ENCODE measurements around the gene IL11. TPM values are rescaled to one million over a fixed set of nuclear protein-coding genes. Genes with fewer than 3 reads are reported as not detected.

The IL11 gene
- total RNA-seq, 1 donor from 2014 or later: 3.1 TPM

DNA sequence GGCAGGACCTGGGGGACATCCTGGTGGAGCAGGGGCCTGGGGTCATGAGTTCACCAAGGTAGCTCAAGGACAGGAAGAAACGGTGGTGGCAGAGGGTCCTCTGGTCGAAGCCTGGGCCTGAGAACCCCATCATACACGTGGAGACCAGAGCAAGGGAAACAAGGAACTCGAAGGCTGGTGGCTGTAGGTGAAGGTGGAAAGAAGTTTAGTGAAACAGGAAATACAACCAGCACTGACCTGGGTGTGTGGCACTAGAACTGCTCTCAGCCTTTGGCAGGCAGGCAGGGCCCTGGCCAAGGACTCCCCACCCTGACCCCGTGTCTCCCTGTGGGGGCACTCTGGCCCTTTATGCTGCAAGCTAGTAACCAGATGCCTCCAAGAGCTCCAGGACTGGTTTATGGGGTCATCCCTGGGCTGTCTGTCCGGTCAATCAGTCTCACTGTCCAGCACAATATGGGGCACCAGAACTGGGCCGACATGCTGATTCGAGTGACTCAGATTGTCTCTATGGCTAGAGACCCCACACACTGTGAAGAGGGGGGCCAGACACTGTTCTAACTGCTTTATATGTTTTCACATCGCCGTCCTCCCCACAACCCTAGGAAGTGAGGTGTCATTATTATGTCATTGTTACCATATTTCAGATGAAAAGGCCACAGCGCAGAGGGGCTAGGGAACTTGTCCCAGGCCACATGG, 19.5 kb downstream of the IL11 start:
- no peak for DNase-seq (ENCODE audit: low spot score)
- peaks cover 32% of the 10 kb centered on the region for H3K27me3 Mint-ChIP-seq (ENCODE audit: low read depth)
- no peak overlapping the region for H3K4me3 Mint-ChIP-seq (ENCODE audit: unreplicated experiment)
- H3K36me3 Mint-ChIP-seq (ENCODE audit: low read depth): no peaks in the 10 kb centered on the region
- TF ChIP-seq, protein P1, sequence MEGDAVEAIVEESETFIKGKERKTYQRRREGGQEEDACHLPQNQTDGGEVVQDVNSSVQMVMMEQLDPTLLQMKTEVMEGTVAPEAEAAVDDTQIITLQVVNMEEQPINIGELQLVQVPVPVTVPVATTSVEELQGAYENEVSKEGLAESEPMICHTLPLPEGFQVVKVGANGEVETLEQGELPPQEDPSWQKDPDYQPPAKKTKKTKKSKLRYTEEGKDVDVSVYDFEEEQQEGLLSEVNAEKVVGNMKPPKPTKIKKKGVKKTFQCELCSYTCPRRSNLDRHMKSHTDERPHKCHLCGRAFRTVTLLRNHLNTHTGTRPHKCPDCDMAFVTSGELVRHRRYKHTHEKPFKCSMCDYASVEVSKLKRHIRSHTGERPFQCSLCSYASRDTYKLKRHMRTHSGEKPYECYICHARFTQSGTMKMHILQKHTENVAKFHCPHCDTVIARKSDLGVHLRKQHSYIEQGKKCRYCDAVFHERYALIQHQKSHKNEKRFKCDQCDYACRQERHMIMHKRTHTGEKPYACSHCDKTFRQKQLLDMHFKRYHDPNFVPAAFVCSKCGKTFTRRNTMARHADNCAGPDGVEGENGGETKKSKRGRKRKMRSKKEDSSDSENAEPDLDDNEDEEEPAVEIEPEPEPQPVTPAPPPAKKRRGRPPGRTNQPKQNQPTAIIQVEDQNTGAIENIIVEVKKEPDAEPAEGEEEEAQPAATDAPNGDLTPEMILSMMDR (IDR thresholded peaks at IDR 0.05): no peak
- H3K9me3 Mint-ChIP-seq (ENCODE audit: low read depth): no peaks in the 10 kb centered on the region
- peaks cover 14% of the 10 kb centered on the region for H3K4me1 Mint-ChIP-seq (ENCODE audit: low read depth)
- no peak overlapping the region for H3K27ac Mint-ChIP-seq (ENCODE audit: unreplicated experiment)

DNA sequence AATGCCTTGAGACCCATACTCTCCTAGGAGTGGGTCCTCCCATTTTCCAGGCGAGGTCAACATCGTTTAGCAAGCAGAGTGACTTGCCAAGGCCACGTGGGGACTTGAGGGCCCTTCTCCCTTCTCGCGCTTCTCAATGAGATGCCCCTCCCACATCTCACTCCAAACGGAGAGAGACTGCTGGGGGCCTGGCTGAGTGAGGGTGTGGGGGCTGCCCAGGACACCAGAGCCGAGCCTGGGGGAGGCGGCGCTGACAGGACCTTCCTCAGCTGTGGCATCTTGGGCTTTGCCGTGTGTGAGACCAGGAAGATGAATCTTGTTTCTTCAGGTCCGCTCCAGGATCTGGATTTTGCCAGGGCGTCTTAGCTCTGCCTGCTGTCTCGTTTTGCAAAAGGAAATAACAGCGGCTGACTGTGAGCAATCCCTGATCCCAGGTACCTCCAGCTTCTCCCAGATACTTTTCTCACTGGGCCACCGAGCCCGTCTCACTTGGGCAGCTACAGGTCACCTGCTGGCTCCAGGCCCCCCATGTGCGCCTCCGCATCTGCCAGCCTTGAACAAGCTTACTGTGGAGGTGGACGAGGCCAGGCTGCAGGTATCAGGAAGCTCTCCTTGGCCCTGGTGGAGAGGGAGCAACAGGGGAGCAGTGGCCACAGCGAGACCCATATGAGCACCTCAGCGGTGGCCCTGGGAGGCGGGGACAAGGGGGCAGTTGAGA, 21.8 kb downstream of the IL11 start:
- no peaks in the 10 kb centered on the region for H3K36me3 Mint-ChIP-seq (ENCODE audit: low read depth)
- TF ChIP-seq, protein P1 (IDR thresholded peaks at IDR 0.05): no peak
- no peaks in the 10 kb centered on the region for H3K9me3 Mint-ChIP-seq (ENCODE audit: low read depth)
- H3K27me3 Mint-ChIP-seq (ENCODE audit: low read depth): peaks cover 27% of the 10 kb centered on the region
- DNase-seq (ENCODE audit: low spot score): no peak
- no peak overlapping the region for H3K4me3 Mint-ChIP-seq (ENCODE audit: unreplicated experiment)
- no peak overlapping the region for H3K27ac Mint-ChIP-seq (ENCODE audit: unreplicated experiment)
- peaks cover 25% of the 10 kb centered on the region for H3K4me1 Mint-ChIP-seq (ENCODE audit: low read depth)

DNA sequence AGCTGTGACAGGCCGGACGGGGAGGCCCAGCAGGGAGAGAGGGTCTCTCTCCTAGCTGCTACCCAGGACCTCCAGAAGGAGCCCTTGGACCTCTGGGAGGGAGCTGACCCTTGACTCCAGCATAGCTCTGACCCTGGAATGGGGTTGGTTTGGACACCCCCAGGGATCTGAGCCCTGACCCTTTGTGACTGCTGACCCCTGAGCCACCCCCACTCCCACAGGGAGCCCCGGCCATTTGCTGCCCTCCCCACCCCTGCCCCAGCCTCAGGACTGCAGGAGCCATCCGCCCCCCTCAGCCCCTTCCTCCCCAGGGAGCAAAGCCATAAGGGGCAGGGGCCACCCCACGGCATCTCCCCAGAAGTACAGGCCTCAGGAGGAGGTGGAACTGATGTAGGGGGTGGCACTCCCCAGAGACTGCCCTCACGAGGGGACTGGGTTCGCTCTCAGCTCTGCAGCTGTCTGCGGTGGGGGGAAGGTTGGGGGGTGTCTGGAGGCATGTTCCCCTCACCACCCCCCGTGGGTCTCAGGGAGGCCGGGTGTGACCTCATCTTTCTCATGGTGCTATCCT, 22.7 kb downstream of the IL11 start:
- DNase-seq (ENCODE audit: low spot score): no peak
- Mint-ChIP-seq H3K4me1 (ENCODE audit: low read depth) (peaks cover 16% of the 10 kb centered on the region), H3K27me3 (ENCODE audit: low read depth) (peaks cover 18% of the 10 kb centered on the region), H3K4me3 (ENCODE audit: unreplicated experiment) (no peak overlapping the region), H3K27ac (ENCODE audit: unreplicated experiment) (no peak overlapping the region), H3K36me3 (ENCODE audit: low read depth) (no peaks in the 10 kb centered on the region), H3K9me3 (ENCODE audit: low read depth) (no peaks in the 10 kb centered on the region)
- TF ChIP-seq, protein P1 (IDR thresholded peaks at IDR 0.05): no peak

DNA sequence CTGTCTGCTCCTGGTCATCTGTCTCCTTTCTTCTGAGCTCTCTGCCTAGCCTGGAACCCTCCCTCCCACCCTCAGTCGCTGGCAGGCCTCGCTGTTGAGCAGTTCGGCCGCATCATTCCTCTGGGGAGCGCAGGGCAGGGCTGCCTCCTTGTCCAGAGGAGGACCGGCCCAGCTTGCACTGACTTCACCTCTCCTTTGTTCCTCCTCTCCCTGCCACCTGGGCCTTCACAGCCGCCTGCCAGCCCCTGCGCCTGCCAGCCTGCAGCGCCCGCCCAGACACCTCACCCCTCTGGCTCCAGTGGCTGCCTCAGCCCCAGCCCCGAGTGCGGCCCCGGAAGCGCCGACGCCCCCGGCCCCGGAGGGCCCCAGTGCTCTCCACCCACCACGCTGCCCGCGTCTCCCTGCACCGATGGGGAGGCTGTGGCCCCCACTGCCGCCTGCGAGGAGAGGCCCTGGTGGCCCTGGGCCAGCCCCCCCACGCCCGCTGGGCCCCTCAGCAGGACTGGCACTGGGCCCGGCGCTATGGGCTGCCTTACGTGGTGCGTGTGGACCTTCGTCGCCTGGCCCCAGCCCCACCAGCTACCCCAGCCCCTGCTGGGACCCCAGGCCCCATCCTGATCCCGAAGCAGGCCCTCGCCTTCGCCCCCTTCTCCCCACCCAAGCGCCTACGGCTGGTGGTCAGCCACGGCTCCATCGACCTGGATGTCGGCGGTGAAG, 23.4 kb downstream of the IL11 start:
- no peak overlapping the region for H3K4me3 Mint-ChIP-seq (ENCODE audit: unreplicated experiment)
- H3K27ac Mint-ChIP-seq (ENCODE audit: unreplicated experiment): no peak overlapping the region
- H3K9me3 Mint-ChIP-seq (ENCODE audit: low read depth): no peaks in the 10 kb centered on the region
- TF ChIP-seq, protein P1 (IDR thresholded peaks at IDR 0.05): no peak
- no peak for DNase-seq (ENCODE audit: low spot score)
- peaks cover 12% of the 10 kb centered on the region for H3K27me3 Mint-ChIP-seq (ENCODE audit: low read depth)
- H3K36me3 Mint-ChIP-seq (ENCODE audit: low read depth): no peaks in the 10 kb centered on the region
- peaks cover 15% of the 10 kb centered on the region for H3K4me1 Mint-ChIP-seq (ENCODE audit: low read depth)
